Astrocyte of the spinal cord (primary cell): ENCODE results near the gene DPP6.
A peak's percentile ranks its signal among the peaks of the same experiment; 100 is the strongest.

Source experiments
- DNase-seq: peaks from one replicate; pipeline ENCODE4 v3.0.0; 2011; ENCODE audit warnings: low read depth, low spot score
- H3K4me3 ChIP-seq: 2 replicates; pipeline ENCODE4 v1.5.1; 2011; ENCODE audit warnings: low read depth, mild to moderate bottlenecking, low read length, moderate library complexity
- in situ Hi-C: cut with HindIII; loops from 2 replicates; pipeline ENCODE4 v1.10.0; 2017; ENCODE audit warnings: low sequenced_read_pairs
- TF ChIP-seq, protein P1 (sequence below): IDR thresholded peaks from 2 replicates; pipeline ENCODE4 v1.5.1; 2012; ENCODE audit warnings: low read depth, mild to moderate bottlenecking, low read length, inconsistent platforms

The DPP6 gene

DNA sequence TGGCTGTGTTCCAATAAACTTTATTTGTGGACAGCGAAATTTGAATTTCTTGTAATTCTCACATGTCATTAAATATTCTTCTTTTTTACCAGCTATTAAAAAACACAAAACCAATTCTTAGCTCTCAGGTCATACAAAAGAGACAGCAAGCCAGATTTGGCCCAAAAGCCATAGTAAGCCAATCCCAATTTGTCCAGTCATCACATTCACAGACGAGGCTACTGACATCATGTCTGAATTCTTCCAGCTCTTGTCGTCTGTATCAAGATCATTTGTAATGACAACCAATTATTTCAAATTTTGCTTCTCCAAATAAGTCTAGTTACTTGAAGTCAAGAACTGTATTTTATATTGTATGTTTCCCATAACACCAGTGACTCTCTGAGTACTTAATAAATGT is 684.2 kb downstream of the DPP6 start:
- DNase-seq: no peak
- in situ Hi-C loops: no loop called here
- TF ChIP-seq, protein P1, sequence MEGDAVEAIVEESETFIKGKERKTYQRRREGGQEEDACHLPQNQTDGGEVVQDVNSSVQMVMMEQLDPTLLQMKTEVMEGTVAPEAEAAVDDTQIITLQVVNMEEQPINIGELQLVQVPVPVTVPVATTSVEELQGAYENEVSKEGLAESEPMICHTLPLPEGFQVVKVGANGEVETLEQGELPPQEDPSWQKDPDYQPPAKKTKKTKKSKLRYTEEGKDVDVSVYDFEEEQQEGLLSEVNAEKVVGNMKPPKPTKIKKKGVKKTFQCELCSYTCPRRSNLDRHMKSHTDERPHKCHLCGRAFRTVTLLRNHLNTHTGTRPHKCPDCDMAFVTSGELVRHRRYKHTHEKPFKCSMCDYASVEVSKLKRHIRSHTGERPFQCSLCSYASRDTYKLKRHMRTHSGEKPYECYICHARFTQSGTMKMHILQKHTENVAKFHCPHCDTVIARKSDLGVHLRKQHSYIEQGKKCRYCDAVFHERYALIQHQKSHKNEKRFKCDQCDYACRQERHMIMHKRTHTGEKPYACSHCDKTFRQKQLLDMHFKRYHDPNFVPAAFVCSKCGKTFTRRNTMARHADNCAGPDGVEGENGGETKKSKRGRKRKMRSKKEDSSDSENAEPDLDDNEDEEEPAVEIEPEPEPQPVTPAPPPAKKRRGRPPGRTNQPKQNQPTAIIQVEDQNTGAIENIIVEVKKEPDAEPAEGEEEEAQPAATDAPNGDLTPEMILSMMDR: no peak
- no peak overlapping the region for H3K4me3 ChIP-seq

DNA sequence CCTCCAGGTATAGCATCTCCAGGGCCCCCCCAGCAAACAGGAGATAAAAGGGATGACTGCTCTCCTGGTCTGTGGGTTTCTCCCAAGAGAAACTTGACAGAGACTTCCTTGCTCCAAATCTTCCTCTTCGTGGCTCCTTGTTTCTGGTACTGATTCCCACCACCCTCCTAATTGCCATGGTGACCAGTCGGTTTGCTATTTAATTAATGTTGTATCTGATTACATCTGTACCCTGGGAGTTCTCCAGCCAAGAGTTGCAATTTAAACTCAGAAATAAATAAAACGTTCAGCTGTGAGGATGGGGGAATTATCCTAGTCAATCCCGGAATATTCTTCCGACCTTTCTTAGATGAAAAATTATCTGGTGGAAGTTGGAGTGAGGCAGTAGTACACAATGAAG is 686.0 kb downstream of the DPP6 start:
- TF ChIP-seq, protein P1: no peak
- in situ Hi-C loops: no loop called here
- DNase-seq: no peak
- no peak overlapping the region for H3K4me3 ChIP-seq

DNA sequence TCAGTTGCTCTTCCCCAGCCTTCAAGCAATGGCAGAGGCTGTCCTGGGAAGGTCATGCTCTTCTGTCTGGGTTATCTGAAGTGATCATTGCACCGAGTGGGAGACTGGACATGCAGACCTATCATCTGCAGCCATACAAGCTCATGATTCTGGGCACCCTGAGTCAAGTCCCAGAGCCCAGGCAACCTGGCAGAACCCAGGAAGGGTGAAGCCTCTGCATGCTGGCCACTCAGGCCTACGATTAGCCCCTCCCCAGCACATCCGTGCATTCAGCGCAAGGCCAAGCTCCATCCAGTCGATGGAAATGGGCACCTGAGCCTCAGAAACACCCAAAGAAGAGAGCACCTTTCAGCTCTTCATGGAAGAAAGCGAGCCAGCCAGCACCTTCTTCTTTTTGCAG is 688.9 kb downstream of the DPP6 start:
- TF ChIP-seq, protein P1: no peak
- H3K4me3 ChIP-seq: no peak overlapping the region
- DNase-seq: no peak
- in situ Hi-C loops: no loop called here

DNA sequence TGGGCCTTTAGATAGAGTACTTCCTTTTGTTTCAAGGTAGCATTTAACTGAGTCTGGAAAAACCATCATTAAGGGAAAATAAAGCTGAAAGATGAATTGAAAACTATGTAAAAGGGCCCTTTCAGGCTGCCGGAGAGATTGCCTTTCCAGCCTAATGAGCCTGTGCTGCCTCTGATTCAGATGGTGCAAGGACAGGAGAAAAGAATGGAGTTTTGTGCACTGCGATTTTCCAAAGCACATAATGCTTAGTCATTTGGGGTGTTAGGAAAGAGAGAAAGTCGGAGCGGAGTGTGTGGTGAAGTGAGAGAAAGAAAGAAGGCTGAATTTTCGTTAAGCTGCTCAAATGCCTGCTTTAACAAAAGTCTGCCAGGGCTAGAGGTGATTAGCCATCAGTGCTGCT is 691.0 kb downstream of the DPP6 start:
- in situ Hi-C loops: no loop called here
- no peak overlapping the region for H3K4me3 ChIP-seq
- TF ChIP-seq, protein P1: no peak
- DNase-seq: no peak

DNA sequence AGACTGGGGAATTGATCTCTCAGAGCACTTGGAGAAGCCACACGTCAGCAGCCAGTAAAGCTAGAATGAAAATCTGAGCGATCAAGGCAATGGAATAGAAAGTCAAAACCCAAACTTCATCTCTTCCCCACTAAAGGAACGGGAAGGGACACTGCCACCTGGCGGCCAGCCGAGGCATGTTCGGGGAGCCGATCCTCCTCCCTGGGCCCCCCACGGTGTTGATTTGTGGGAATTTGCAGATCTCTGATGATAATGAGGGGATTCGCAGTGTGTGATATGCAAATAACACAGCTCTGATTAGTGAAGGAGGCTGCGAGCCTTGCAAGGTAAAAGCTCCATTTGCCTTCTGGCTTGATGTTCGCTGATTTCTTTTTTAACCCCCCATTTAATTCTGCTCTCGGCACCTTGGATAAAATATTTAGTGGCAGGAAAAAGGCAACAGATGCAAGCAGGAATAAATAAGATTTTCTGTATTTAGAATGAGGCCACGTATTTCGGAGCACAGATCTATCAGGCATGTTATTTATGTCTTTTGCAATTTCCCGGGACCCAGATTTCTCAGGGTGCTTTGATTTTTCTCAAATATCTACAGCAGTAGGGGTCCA is 692.2 kb downstream of the DPP6 start:
- TF ChIP-seq, protein P1: peak; percentile 48
- DNase-seq: no peak
- in situ Hi-C loops: no loop called here
- no peak overlapping the region for H3K4me3 ChIP-seq

DNA sequence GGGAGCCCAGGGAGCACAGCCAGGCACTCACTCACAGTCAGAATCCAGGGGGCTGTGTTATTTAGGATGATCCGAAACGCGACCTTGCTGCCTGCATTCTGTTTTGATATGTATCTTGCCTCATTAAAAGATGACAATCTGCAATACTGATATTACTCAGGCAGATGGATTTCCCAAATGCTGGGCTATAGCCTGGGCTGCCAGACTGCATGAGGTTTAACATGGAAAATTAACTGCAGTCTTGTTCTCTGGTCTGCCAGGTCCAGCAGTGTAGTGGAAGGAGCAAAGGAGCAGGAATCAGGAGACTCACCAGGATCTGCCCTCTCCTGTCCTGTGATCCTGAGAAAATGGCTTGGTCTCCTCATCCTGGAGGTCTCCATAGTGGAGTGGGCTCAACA is 692.7 kb downstream of the DPP6 start:
- H3K4me3 ChIP-seq: no peak overlapping the region
- no peak for DNase-seq
- TF ChIP-seq, protein P1: no peak
- in situ Hi-C loops: no loop called here
